IMR-90 (cell line): ENCODE results near the gene TOP2B. TPM values are rescaled to one million over a fixed set of nuclear protein-coding genes. Genes with fewer than 3 reads are reported as not detected.

Experiments
- ATAC-seq: fragments of 200-7000 bp; cut with Tn5 transposase; 2 replicates; pipeline ENCODE4 v1.9.1; 2020; ENCODE audit warnings: low read depth, mild to moderate bottlenecking, moderate library complexity
- BruUV-seq: library from RNA; stranded (reverse); fragments of 400-500 nt; replicated peaks from 2 replicates; lab custom pipeline; 2021; lab: Mats Ljungman, UMichigan
- CTCF ChIA-PET: fragments of 300-600 bp; formaldehyde crosslinking; extraction: SDS; loops from one replicate; lab custom pipeline; 2021; ENCODE audit warnings: antibody characterized with exemption; lab: Yijun Ruan, JAX
- POLR2A ChIA-PET: fragments of 300-600 bp; sonication (Branson Sonifier 250); formaldehyde crosslinking; loops from one replicate; lab custom pipeline; 2022; ENCODE audit warnings: antibody characterized with exemption; ENCODE audit not compliant: unreplicated experiment; lab: Charles Lee
- DNase-seq: peaks from one replicate; pipeline ENCODE4 v3.0.0; 2013
- H2AFZ ChIP-seq: replicated peaks from 2 replicates; pipeline ENCODE3; 2013; ENCODE audit warnings: low read length, mild to moderate bottlenecking; ENCODE audit not compliant: poor library complexity
- H2AK5ac ChIP-seq: 2 replicates; pipeline ENCODE4 v1.6.1; 2013; ENCODE audit warnings: low read depth, low read length, inconsistent platforms
- H2AK9ac ChIP-seq: replicated peaks from 2 replicates; pipeline ENCODE3; 2013; ENCODE audit warnings: mild to moderate bottlenecking, low read depth, low read length, moderate library complexity; ENCODE audit not compliant: poor library complexity
- H2BK120ac ChIP-seq: 2 replicates; pipeline ENCODE4 v1.6.1; 2013; ENCODE audit warnings: low read depth, low read length, inconsistent platforms
- H2BK15ac ChIP-seq: 3 replicates; pipeline ENCODE4 v1.6.1; 2013; ENCODE audit warnings: low read depth, low read length, inconsistent platforms
- H2BK20ac ChIP-seq: 2 replicates; pipeline ENCODE4 v1.6.1; 2013; ENCODE audit warnings: low read depth, mild to moderate bottlenecking, inconsistent platforms, low read length, moderate library complexity
- H2BK5ac ChIP-seq: 2 replicates; pipeline ENCODE4 v1.6.1; 2013; ENCODE audit warnings: mild to moderate bottlenecking, low read depth, low read length, inconsistent platforms; ENCODE audit not compliant: poor library complexity, severe bottlenecking
- H3K14ac ChIP-seq: replicated peaks from 2 replicates; pipeline ENCODE4 v1.6.1; 2013; ENCODE audit warnings: low read depth, low read length, inconsistent platforms
- H3K18ac ChIP-seq: 2 replicates; pipeline ENCODE4 v1.6.1; 2013; ENCODE audit warnings: low read depth, low read length, control low read depth
- H3K23ac ChIP-seq: 2 replicates; pipeline ENCODE4 v1.6.1; 2013; ENCODE audit warnings: low read depth, low read length, inconsistent platforms
- H3K27ac ChIP-seq: 2 replicates; pipeline ENCODE4 v1.5.1; 2013; ENCODE audit warnings: mild to moderate bottlenecking, control low read depth, low read length; ENCODE audit not compliant: insufficient read depth
- H3K27me3 ChIP-seq: 2 replicates; pipeline ENCODE4 v1.6.1; 2013; ENCODE audit warnings: low read length; ENCODE audit not compliant: control insufficient read depth, insufficient read depth
- H3K36me3 ChIP-seq: 2 replicates; pipeline ENCODE4 v1.6.1; 2013; ENCODE audit warnings: low read length, mixed read lengths; ENCODE audit not compliant: control insufficient read depth, insufficient read depth
- H3K4ac ChIP-seq: 2 replicates; pipeline ENCODE4 v1.6.1; 2013; ENCODE audit warnings: low read depth, low read length, inconsistent platforms
- H3K4me1 ChIP-seq: 2 replicates; pipeline ENCODE4 v1.6.1; 2013; ENCODE audit warnings: low read length, mixed read lengths; ENCODE audit not compliant: control insufficient read depth, insufficient read depth
- H3K4me2 ChIP-seq: 2 replicates; pipeline ENCODE4 v1.6.1; 2013; ENCODE audit warnings: low read depth, mild to moderate bottlenecking, control low read depth, low read length, moderate library complexity
- H3K4me3 ChIP-seq: 2 replicates; pipeline ENCODE4 v1.5.1; 2013; ENCODE audit warnings: low read depth, mild to moderate bottlenecking, control low read depth, low read length, moderate library complexity; ENCODE audit not compliant: insufficient read depth
- H3K56ac ChIP-seq: 2 replicates; pipeline ENCODE4 v1.6.1; 2013; ENCODE audit warnings: low read length, inconsistent platforms; ENCODE audit not compliant: insufficient read depth; ENCODE audit errors: extremely low read depth
- H3K79me1 ChIP-seq, 2 experiments: 2 replicates each; pipeline ENCODE4 v1.6.1; 2013; ENCODE audit warnings: low read length in 2 of 2, inconsistent platforms in 1 of 2, low read depth in 1 of 2
- H3K9ac ChIP-seq: 2 replicates; pipeline ENCODE4 v1.6.1; 2013; ENCODE audit warnings: low read depth, low read length, control low read depth
- H3K9me1 ChIP-seq: 2 replicates; pipeline ENCODE4 v1.6.1; 2013; ENCODE audit warnings: low read length, inconsistent platforms; ENCODE audit not compliant: insufficient read depth
- H3K9me3 ChIP-seq: 2 replicates; pipeline ENCODE4 v1.6.1; 2013; ENCODE audit warnings: low read length; ENCODE audit not compliant: control insufficient read depth, insufficient read depth
- H4K20me1 ChIP-seq: 2 replicates; pipeline ENCODE4 v1.6.1; 2013; ENCODE audit warnings: low read length, inconsistent platforms; ENCODE audit not compliant: insufficient read depth
- H4K5ac ChIP-seq: 2 replicates; pipeline ENCODE4 v1.6.1; 2013; ENCODE audit warnings: mild to moderate bottlenecking, low read depth, low read length, control low read depth
- H4K8ac ChIP-seq, 2 experiments: 2 replicates each; pipeline ENCODE4 v1.6.1; 2013; ENCODE audit warnings: low read depth in 2 of 2, low read length in 2 of 2, control low read depth in 1 of 2, inconsistent platforms in 1 of 2
- H4K91ac ChIP-seq: 2 replicates; pipeline ENCODE4 v1.6.1; 2013; ENCODE audit warnings: low read depth, low read length, inconsistent platforms; ENCODE audit not compliant: insufficient read depth
- BHLHE40 ChIP-seq: fragments of 150-350 bp; IDR thresholded peaks from 2 replicates; pipeline ENCODE4 v1.6.1; 2016; ENCODE audit warnings: mild to moderate bottlenecking, low read depth, low read length
- CEBPB ChIP-seq: IDR thresholded peaks from 2 replicates; pipeline ENCODE4 v1.6.1; 2012; ENCODE audit warnings: low read depth, low read length, improper control_type of control experiment
- CHD1 ChIP-seq: IDR thresholded peaks from 2 replicates; pipeline ENCODE4 v1.6.1; 2012; ENCODE audit warnings: low read depth, low read length, improper control_type of control experiment
- FOS ChIP-seq: fragments of 150-350 bp; IDR thresholded peaks from 2 replicates; pipeline ENCODE4 v1.6.1; 2016; ENCODE audit warnings: low read depth, low read length
- MAFK ChIP-seq: IDR thresholded peaks from 2 replicates; pipeline ENCODE4 v1.6.1; 2012; ENCODE audit warnings: low read depth, low read length, improper control_type of control experiment
- MAZ ChIP-seq: IDR thresholded peaks from 2 replicates; pipeline ENCODE4 v1.6.1; 2012; ENCODE audit warnings: low read depth, mild to moderate bottlenecking, low read length, improper control_type of control experiment, moderate library complexity, borderline replicate concordance
- MXI1 ChIP-seq: IDR thresholded peaks from 2 replicates; pipeline ENCODE4 v1.6.1; 2012; ENCODE audit warnings: low read depth, mild to moderate bottlenecking, low read length, moderate library complexity, borderline replicate concordance
- NFE2L2 ChIP-seq: fragments of 150-350 bp; IDR thresholded peaks from 2 replicates; pipeline ENCODE4 v1.6.1; 2016; ENCODE audit warnings: low read depth, mild to moderate bottlenecking, low read length
- POLR2A ChIP-seq: IDR thresholded peaks from 2 replicates; pipeline ENCODE4 v1.6.1; 2012; ENCODE audit warnings: mild to moderate bottlenecking, low read depth, low read length
- RAD21 ChIP-seq: IDR thresholded peaks from 2 replicates; pipeline ENCODE4 v1.6.1; 2012; ENCODE audit warnings: low read length, improper control_type of control experiment
- RCOR1 ChIP-seq: IDR thresholded peaks from 2 replicates; pipeline ENCODE4 v1.6.1; 2012; ENCODE audit warnings: mild to moderate bottlenecking, low read length, improper control_type of control experiment; ENCODE audit not compliant: insufficient replicate concordance
- RFX5 ChIP-seq: IDR thresholded peaks from 2 replicates; pipeline ENCODE4 v1.8.0; 2012; ENCODE audit warnings: low read depth, mild to moderate bottlenecking, low read length, moderate library complexity
- SMC3 ChIP-seq: fragments of 150-350 bp; IDR thresholded peaks from 2 replicates; pipeline ENCODE4 v1.6.1; 2016; ENCODE audit warnings: low read depth, mild to moderate bottlenecking, antibody characterized with exemption, low read length, moderate library complexity
- WGBS, 2 experiments: methylation state at CpG; one replicate each; pipeline versions ENCODE4 v1.1.5 to v1.1.7; 2013; ENCODE audit warnings: missing lambda C conversion rate in 2 of 2; ENCODE audit not compliant: insufficient read length in 1 of 2; ENCODE audit errors: extremely low coverage in 2 of 2; 5-methylcytosine and 5-hydroxymethylcytosine counted together
- dilution Hi-C: fragments of 300-500 bp; cut with HindIII; formaldehyde crosslinking; loops from one replicate; pipeline ENCODE4 v1.14.3; 2018; ENCODE audit warnings: low sequenced_read_pairs; ENCODE audit not compliant: unreplicated experiment
- in situ Hi-C: fragments of 300-500 bp; cut with MboI; formaldehyde crosslinking; loops from 3 replicates; pipeline ENCODE4 v1.14.3; 2019; ENCODE audit warnings: low sequenced_read_pairs, inconsistent platforms, mixed read lengths
- intact Hi-C: fragments of 100-400 bp; cut with micrococcal nuclease; formaldehyde crosslinking; loops from 2 replicates; pipeline ENCODE4 v1.10.0; 2022
- polyA plus RNA-seq, 3 experiments: library from polyadenylated mRNA; depleted of rRNA; stranded (reverse); fragments of >200 nt; gene quantifications; 2 replicates each; pipeline ENCODE4 v1.2.3, GENCODE V29; 2012; ENCODE audit warnings: low replicate concordance in 1 of 3
- total RNA-seq: library from RNA; depleted of rRNA; stranded (reverse); fragments of >200 nt; gene quantifications from 2 replicates; pipeline ENCODE4 v1.2.3, GENCODE V29; 2012
- TF ChIP-seq, protein P1 (sequence below): fragments of 150-350 bp; IDR thresholded peaks from 2 replicates; pipeline ENCODE4 v1.6.1; 2017; ENCODE audit warnings: mild to moderate bottlenecking, antibody characterized with exemption, low read length, low read depth
- TF ChIP-seq, protein P2 (sequence below): fragments of 150-350 bp; IDR thresholded peaks from 2 replicates; pipeline ENCODE4 v1.6.1; 2016; ENCODE audit warnings: low read depth, mild to moderate bottlenecking, low read length, moderate library complexity, borderline replicate concordance
- TF ChIP-seq, protein P3 (sequence below): conservative IDR thresholded peaks from 2 replicates; pipeline ENCODE4 v1.5.1; 2012; ENCODE audit warnings: mild to moderate bottlenecking, low read depth, low read length, improper control_type of control experiment

Gene TOP2B
- total and polyA plus RNA-seq, 2 of the 4 experiments (the other 2 are of a cell fraction), result 45.5 to 53.4 TPM

DNA sequence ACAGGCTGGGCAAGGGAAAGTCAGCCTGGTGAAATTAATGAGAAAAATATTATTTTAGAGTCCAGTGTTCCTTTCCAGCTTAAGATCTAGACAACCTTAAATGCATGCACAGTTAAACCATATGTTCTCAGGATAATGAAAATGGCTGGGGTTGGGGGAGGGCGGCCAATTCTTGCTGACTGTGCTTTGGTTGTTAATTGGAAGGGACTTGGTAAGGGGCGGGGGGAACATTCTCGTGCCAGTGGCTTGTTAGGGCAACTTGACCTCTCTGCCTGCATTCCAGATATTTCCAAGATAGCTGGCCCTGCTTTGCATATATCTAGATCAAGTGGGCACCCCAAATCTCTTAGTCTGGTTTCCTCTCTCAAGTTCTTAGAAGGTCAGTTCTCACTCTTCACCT is 112.5 kb downstream of the TOP2B start:
- H3K23ac ChIP-seq, result no peak overlapping the region
- intact Hi-C loops, result no loop called here
- H3K4me2 ChIP-seq, result no peak overlapping the region
- TF ChIP-seq POLR2A (no peak), NFE2L2 (no peak), FOS (no peak), MAZ (no peak), CHD1 (no peak), MXI1 (no peak), RFX5 (no peak), CEBPB (no peak), RAD21 (no peak), BHLHE40 (no peak), RCOR1 (no peak), MAFK (no peak), SMC3 (no peak)
- TF ChIP-seq, protein P1, sequence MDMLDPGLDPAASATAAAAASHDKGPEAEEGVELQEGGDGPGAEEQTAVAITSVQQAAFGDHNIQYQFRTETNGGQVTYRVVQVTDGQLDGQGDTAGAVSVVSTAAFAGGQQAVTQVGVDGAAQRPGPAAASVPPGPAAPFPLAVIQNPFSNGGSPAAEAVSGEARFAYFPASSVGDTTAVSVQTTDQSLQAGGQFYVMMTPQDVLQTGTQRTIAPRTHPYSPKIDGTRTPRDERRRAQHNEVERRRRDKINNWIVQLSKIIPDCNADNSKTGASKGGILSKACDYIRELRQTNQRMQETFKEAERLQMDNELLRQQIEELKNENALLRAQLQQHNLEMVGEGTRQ, result no peak
- TF ChIP-seq, protein P2, sequence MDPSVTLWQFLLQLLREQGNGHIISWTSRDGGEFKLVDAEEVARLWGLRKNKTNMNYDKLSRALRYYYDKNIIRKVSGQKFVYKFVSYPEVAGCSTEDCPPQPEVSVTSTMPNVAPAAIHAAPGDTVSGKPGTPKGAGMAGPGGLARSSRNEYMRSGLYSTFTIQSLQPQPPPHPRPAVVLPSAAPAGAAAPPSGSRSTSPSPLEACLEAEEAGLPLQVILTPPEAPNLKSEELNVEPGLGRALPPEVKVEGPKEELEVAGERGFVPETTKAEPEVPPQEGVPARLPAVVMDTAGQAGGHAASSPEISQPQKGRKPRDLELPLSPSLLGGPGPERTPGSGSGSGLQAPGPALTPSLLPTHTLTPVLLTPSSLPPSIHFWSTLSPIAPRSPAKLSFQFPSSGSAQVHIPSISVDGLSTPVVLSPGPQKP, result no peak
- TF ChIP-seq, protein P3, sequence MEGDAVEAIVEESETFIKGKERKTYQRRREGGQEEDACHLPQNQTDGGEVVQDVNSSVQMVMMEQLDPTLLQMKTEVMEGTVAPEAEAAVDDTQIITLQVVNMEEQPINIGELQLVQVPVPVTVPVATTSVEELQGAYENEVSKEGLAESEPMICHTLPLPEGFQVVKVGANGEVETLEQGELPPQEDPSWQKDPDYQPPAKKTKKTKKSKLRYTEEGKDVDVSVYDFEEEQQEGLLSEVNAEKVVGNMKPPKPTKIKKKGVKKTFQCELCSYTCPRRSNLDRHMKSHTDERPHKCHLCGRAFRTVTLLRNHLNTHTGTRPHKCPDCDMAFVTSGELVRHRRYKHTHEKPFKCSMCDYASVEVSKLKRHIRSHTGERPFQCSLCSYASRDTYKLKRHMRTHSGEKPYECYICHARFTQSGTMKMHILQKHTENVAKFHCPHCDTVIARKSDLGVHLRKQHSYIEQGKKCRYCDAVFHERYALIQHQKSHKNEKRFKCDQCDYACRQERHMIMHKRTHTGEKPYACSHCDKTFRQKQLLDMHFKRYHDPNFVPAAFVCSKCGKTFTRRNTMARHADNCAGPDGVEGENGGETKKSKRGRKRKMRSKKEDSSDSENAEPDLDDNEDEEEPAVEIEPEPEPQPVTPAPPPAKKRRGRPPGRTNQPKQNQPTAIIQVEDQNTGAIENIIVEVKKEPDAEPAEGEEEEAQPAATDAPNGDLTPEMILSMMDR, result no peak
- no peaks in the 10 kb centered on the region for H3K36me3 ChIP-seq
- ATAC-seq (no peak), DNase-seq (no peak)
- no peak overlapping the region for H3K56ac ChIP-seq
- H4K20me1 ChIP-seq, result no peaks in the 10 kb centered on the region
- H2BK20ac ChIP-seq, result no peak overlapping the region
- no peak overlapping the region for H3K4me3 ChIP-seq
- ChIA-PET CTCF (no interaction called here), POLR2A (no interaction called here)
- in situ Hi-C loops, result no loop called here
- H3K4me1 ChIP-seq, result no peaks in the 10 kb centered on the region
- no peak overlapping the region for H3K4ac ChIP-seq
- H3K27ac ChIP-seq, result no peak overlapping the region
- H2BK15ac ChIP-seq, result no peak overlapping the region
- H3K9me3 ChIP-seq, result no peaks in the 10 kb centered on the region
- no peak overlapping the region for H3K14ac ChIP-seq
- no peaks in the 10 kb centered on the region for H3K79me1 ChIP-seq
- H2AK5ac ChIP-seq, result no peak overlapping the region
- no peak overlapping the region for H4K91ac ChIP-seq
- dilution Hi-C loops, result no loop called here
- H2AFZ ChIP-seq, result no peak overlapping the region
- H3K27me3 ChIP-seq, result no peaks in the 10 kb centered on the region; the same call in 1 of the 2 replicates
- no CpG with 5 or more reads among the region's 3 CpGs for WGBS, 2 experiments
- H2BK120ac ChIP-seq, result no peak overlapping the region
- H3K9me1 ChIP-seq, result no peaks in the 10 kb centered on the region
- no TSS peak for BruUV-seq
- H4K5ac ChIP-seq, result no peak overlapping the region
- H3K18ac ChIP-seq, result no peak overlapping the region
- no peak overlapping the region for H3K9ac ChIP-seq
- H4K8ac ChIP-seq, result no peak overlapping the region
- no peak overlapping the region for H2BK5ac ChIP-seq
- no peak overlapping the region for H2AK9ac ChIP-seq
